Measurements from ENCODE around the gene IL1RL2.
A peak's percentile ranks its signal among the peaks of the same experiment; 100 is the strongest.

The IL1RL2 gene

GRCh38 chr2:102194609-102195268, 7.9 kb downstream of the IL1RL2 start:
- no peak for DNase-seq (ENCODE audit: low spot score)

GRCh38 chr2:102197389-102198137, 10.7 kb downstream of the IL1RL2 start:
- no peak for DNase-seq (ENCODE audit: low spot score)

- DNase-seq (ENCODE audit: low spot score): no peak
Observed at GRCh38 chr2:102200539-102200938, 13.7 kb downstream of the IL1RL2 start.

- DNase-seq (ENCODE audit: low spot score): no peak
Observed at GRCh38 chr2:102204638-102205037, 17.8 kb downstream of the IL1RL2 start.

- DNase-seq (ENCODE audit: low spot score): no peak
Observed at GRCh38 chr2:102206666-102207341, 20.0 kb downstream of the IL1RL2 start.

GRCh38 chr2:102208774-102209173, 22.0 kb downstream of the IL1RL2 start:
- DNase-seq (ENCODE audit: low spot score): no peak

GRCh38 chr2:102209474-102209873, 22.7 kb downstream of the IL1RL2 start:
- DNase-seq (ENCODE audit: low spot score): no peak

- DNase-seq (ENCODE audit: low spot score): no peak
Observed at GRCh38 chr2:102217032-102217431, 30.2 kb downstream of the IL1RL2 start.

- DNase-seq (ENCODE audit: low spot score): no peak
Observed at GRCh38 chr2:102224824-102225739, 38.3 kb downstream of the IL1RL2 start.

- no peak for DNase-seq (ENCODE audit: low spot score)
Observed at GRCh38 chr2:102226171-102226570, 39.3 kb downstream of the IL1RL2 start.

GRCh38 chr2:102226612-102227391, 40.0 kb downstream of the IL1RL2 start:
- DNase-seq (ENCODE audit: low spot score): peak; percentile 38

- DNase-seq (ENCODE audit: low spot score): no peak
Observed at GRCh38 chr2:102229141-102229769, 42.4 kb downstream of the IL1RL2 start.

GRCh38 chr2:102230410-102230909, 43.6 kb downstream of the IL1RL2 start:
- DNase-seq (ENCODE audit: low spot score): no peak

GRCh38 chr2:102233132-102233884, 46.5 kb downstream of the IL1RL2 start:
- DNase-seq (ENCODE audit: low spot score): no peak

GRCh38 chr2:102235042-102235473, 48.2 kb downstream of the IL1RL2 start:
- DNase-seq (ENCODE audit: low spot score): no peak

- no peak for DNase-seq (ENCODE audit: low spot score)
Observed at GRCh38 chr2:102235491-102235890, 48.7 kb downstream of the IL1RL2 start.

GRCh38 chr2:102236132-102236531, 49.3 kb downstream of the IL1RL2 start:
- no peak for DNase-seq (ENCODE audit: low spot score)

- DNase-seq (ENCODE audit: low spot score): no peak
Observed at GRCh38 chr2:102237176-102237575, 50.4 kb downstream of the IL1RL2 start.

- DNase-seq (ENCODE audit: low spot score): no peak
Observed at GRCh38 chr2:102238039-102238756, 51.4 kb downstream of the IL1RL2 start.

Data from AG20443 (cell line).